Activated CD4-positive, alpha-beta T cell treated with anti-CD3 and anti-CD28 coated beads, Interleukin-2, amount 10 ng/mL, durations not matched to agents 7 days and 5 days (primary cell): ENCODE results near the gene F2RL1. TPM values are rescaled to one million over a fixed set of nuclear protein-coding genes. Genes with fewer than 3 reads are reported as not detected.
"Not testable (repeated sequence)": the region's sequence is repeated elsewhere in the genome, so short reads cannot be mapped to it uniquely, and the experiment has no call there.

Experiments
- CTCF ChIA-PET: fragments of 350-600 bp; sonication (Branson Sonifier 250); formaldehyde crosslinking; loops from one replicate; lab custom pipeline; 2021; ENCODE audit warnings: antibody characterized with exemption; lab: Charles Lee
- POLR2A ChIA-PET: fragments of 350-600 bp; sonication (Branson Sonifier 250); formaldehyde crosslinking; loops from one replicate; lab custom pipeline; 2021; ENCODE audit warnings: antibody characterized with exemption; lab: Charles Lee
- DNase-seq: peaks from one replicate; pipeline ENCODE4 v3.0.0-alpha.2; 2020
- H3K27ac Mint-ChIP-seq: one replicate; pipeline ENCODE4 v1.8.0; 2021; ENCODE audit warnings: mild to moderate bottlenecking, moderate library complexity, mixed read lengths
- H3K27me3 Mint-ChIP-seq: one replicate; pipeline ENCODE4 v1.8.0; 2021; ENCODE audit warnings: mixed read lengths
- H3K36me3 Mint-ChIP-seq: one replicate; pipeline ENCODE4 v1.8.0; 2021; ENCODE audit warnings: low read depth, mixed read lengths
- H3K4me1 Mint-ChIP-seq: one replicate; pipeline ENCODE4 v1.8.0; 2021; ENCODE audit warnings: mixed read lengths
- H3K4me3 Mint-ChIP-seq: one replicate; pipeline ENCODE4 v1.8.0; 2021; ENCODE audit warnings: mild to moderate bottlenecking, moderate library complexity, mixed read lengths
- H3K9me3 Mint-ChIP-seq: one replicate; pipeline ENCODE4 v1.8.0; 2021; ENCODE audit warnings: mixed read lengths
- total RNA-seq, 2 experiments: library from RNA; stranded (reverse); gene quantifications; one replicate each; pipeline ENCODE4 v1.2.3, GENCODE V29; 2021

F2RL1 gene, protein sequence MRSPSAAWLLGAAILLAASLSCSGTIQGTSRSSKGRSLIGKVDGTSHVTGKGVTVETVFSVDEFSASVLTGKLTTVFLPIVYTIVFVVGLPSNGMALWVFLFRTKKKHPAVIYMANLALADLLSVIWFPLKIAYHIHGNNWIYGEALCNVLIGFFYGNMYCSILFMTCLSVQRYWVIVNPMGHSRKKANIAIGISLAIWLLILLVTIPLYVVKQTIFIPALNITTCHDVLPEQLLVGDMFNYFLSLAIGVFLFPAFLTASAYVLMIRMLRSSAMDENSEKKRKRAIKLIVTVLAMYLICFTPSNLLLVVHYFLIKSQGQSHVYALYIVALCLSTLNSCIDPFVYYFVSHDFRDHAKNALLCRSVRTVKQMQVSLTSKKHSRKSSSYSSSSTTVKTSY
- total RNA-seq, result under 1 TPM; 0.27 to 0.89 TPM

DNA sequence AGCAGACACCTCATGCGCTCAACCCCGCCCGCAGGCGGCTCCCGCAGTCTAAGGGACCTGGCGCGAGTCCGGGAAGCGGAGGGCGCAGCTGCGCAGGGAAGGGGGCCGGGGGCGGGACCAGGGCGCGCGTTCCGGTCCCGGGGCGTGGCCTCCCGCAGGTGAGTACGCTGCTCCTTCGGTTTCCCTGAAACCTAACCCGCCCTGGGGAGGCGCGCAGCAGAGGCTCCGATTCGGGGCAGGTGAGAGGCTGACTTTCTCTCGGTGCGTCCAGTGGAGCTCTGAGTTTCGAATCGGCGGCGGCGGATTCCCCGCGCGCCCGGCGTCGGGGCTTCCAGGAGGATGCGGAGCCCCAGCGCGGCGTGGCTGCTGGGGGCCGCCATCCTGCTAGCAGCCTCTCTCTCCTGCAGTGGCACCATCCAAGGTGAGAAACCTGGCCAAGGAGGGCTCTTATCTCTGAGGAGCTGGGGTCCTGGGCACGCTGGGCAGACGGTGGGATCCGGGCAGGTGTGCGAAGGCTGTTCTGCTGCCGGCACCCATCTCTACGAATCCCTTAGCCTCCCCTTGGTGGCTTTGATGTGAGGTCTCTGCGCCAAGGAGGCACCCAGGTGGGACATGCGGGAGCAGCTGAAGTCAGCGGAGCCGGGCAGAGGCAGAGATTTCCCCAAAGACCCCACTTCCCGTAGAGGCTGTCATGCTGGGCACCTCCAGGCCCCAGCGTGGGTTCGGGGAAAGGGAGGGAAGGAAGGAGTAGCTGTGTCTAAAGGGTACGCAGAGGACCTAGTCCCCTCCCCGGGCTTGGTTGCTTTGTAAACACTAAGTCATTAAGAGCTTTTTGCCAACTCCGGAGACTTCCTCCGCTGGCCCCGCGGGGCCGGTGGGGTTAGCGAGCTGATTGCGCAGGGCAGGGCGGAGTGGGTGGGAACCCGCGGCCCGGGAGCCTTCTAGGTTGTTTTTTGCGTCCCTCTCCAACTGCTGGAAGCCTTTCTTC lies at the start of gene F2RL1:
TSS of gene F2RL1 (plus strand) at position 187 of the 988 bp plus-strand sequence. CDS start at position 340, 153 bp downstream.
- peak within 1 kb of the TSS; percentile 70 for H3K4me3 Mint-ChIP-seq
- CTCF ChIA-PET, result interaction anchor here (0.9 to 2.5 kb wide), 7 partner anchors 11 to 42 kb away, joined by 3 to 12 read pairs (median 5); no protein-coding TSS in a partner anchor
- no peaks in the 10 kb centered on the region for H3K9me3 Mint-ChIP-seq
- POLR2A ChIA-PET, result no interaction called here
- H3K4me1 Mint-ChIP-seq, result peaks cover 22% of the 10 kb centered on the region
- no peak within 1 kb of the TSS for H3K27ac Mint-ChIP-seq
- peak; percentile 39 for DNase-seq
- peaks cover 49% of the 10 kb centered on the region for H3K27me3 Mint-ChIP-seq
- no peaks in the 10 kb centered on the region for H3K36me3 Mint-ChIP-seq

DNA sequence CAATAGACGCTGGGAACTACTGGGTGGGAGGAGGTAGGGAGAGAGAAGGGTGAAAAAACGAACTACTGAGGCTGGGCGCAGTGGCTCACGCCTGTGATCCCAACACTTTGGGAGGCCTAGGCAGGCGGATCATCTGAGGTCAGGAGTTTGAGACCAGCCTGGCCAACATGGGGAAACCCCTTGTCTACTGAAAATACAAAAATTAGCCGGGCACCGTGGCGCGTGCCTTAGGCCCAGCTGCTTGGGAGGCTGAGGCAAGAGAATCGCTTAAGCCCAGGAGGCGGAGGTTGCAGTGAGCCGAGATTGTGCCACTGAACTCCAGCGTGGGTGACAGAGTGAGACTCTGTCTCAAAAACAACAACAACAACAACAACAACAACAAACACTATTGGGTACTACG lies 47.8 kb upstream of the F2RL1 start:
- POLR2A ChIA-PET, H3K4me3 Mint-ChIP-seq, H3K9me3 Mint-ChIP-seq, CTCF ChIA-PET, H3K4me1 Mint-ChIP-seq, DNase-seq, H3K27me3 Mint-ChIP-seq, H3K36me3 Mint-ChIP-seq, H3K27ac Mint-ChIP-seq: not testable (repeated sequence)

DNA sequence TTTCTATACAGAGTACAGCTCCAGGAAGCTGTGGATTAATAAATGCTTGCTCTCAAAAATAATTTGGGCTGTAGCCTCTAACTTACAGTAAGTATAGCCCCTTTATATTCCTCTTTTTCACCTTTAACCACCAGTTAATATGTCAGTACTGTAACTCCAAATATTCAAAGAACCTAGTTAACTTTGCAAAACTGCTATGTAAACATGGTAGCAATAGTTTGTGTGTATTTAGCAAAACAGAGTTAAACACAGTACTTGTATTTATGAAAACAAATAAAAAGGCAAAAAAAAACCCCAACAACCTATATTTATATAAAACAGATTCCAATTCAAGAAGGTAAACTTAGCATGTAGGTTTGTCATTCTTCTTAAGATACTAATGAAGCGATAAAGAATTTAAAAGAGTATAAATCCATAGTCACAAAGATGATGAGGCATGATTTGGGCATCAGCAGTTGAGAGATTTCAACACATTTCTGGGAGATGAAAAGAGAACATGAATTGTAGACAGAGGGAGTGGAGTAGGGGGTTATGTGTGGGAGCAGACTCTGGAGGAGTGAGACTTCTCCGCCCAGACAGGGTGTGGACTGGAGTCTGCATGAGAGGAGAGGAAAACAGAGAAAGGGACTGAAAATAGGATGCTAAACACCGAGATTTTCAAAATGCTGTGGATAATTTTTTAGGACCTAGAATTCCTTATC lies 47.0 kb upstream of the F2RL1 start:
- DNase-seq, result no peak
- Mint-ChIP-seq H3K27ac (no peak overlapping the region), H3K36me3 (no peaks in the 10 kb centered on the region), H3K27me3 (no peaks in the 10 kb centered on the region), H3K4me1 (peaks cover 3% of the 10 kb centered on the region), H3K9me3 (no peaks in the 10 kb centered on the region), H3K4me3 (no peak overlapping the region)
- ChIA-PET CTCF (no interaction called here), POLR2A (no interaction called here)

DNA sequence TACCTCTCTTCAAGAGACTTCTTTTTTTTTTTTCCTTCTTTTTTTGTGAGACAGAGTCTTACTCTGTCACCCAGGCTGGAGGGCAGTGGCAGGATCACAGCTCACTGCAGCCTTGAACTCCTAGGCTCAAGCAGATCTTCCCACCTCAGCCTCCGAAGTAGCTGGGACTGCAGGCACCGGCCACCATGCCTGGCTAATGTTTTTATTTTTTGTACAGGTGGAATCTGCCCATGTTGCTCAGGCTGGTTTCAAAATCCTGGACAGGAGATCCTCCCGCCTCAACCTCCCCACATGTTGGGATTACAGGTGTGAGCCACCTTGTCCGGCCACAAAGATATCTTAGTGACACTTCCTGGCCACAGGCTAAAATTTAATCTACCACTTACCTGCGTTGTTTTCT lies 42.9 kb upstream of the F2RL1 start:
- Mint-ChIP-seq H3K4me3 (no peak overlapping the region), H3K4me1 (peaks cover 6% of the 10 kb centered on the region), H3K27me3 (no peaks in the 10 kb centered on the region), H3K27ac (no peak overlapping the region), H3K36me3 (no peaks in the 10 kb centered on the region), H3K9me3 (no peaks in the 10 kb centered on the region)
- ChIA-PET POLR2A (no interaction called here), CTCF (interaction anchor here (0.7 to 2.7 kb wide), 2 partner anchors 9 to 36 kb away, joined by 3 to 18 read pairs; no protein-coding TSS in a partner anchor)
- DNase-seq, result no peak

DNA sequence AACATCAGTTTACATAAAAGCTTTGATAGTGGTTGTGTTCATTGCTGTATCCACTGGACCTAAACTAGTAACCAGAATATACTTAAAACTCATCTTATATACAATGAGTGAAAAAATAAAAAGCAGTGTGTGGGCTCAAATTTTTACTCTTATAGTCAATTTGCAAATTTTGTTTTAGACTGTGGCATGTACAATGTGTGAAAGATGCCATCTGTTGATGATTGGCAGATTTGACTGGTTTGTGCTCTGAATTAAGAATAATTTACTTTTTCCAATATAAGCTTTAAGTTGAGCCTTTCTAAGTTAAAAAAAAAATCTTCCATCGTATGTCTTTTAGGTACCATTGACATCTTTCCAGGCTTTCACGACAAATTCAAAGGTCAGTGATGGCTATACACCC lies 42.4 kb upstream of the F2RL1 start:
- H3K27me3 Mint-ChIP-seq, result no peaks in the 10 kb centered on the region
- CTCF ChIA-PET, result interaction anchor here (0.7 kb wide), 1 partner anchor 8 kb away, joined by 3 read pairs; no protein-coding TSS in a partner anchor
- no peak overlapping the region for H3K4me3 Mint-ChIP-seq
- DNase-seq, result no peak
- peaks cover 6% of the 10 kb centered on the region for H3K4me1 Mint-ChIP-seq
- no peaks in the 10 kb centered on the region for H3K9me3 Mint-ChIP-seq
- no peak overlapping the region for H3K27ac Mint-ChIP-seq
- no peaks in the 10 kb centered on the region for H3K36me3 Mint-ChIP-seq
- POLR2A ChIA-PET, result no interaction called here

DNA sequence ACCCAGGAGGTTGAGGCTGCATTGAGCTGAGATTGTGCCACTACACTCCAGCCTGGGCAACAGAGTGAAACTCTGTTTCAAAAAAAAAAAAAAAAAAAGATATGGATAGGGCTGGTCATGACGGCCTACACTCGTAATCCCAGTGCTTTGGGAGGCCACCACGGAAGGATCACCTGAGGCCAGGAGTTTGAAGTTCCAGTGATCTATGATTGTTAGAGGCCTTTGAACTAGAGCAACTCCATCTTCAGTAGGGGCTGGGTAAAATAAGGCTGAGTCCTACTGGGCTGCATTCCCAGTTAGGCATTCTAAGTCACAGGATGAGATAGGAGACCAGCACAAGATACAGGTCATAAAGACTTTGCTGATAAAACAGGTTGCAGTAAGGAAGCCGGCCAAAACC lies 38.2 kb upstream of the F2RL1 start:
- H3K27ac Mint-ChIP-seq, H3K27me3 Mint-ChIP-seq, H3K4me3 Mint-ChIP-seq, POLR2A ChIA-PET, H3K9me3 Mint-ChIP-seq, DNase-seq, H3K4me1 Mint-ChIP-seq, H3K36me3 Mint-ChIP-seq: not testable (repeated sequence)
- CTCF ChIA-PET, result interaction anchor here (1.0 to 1.3 kb wide), 3 partner anchors 10 to 139 kb away, joined by 3 to 5 read pairs (median 3); no protein-coding TSS in a partner anchor

DNA sequence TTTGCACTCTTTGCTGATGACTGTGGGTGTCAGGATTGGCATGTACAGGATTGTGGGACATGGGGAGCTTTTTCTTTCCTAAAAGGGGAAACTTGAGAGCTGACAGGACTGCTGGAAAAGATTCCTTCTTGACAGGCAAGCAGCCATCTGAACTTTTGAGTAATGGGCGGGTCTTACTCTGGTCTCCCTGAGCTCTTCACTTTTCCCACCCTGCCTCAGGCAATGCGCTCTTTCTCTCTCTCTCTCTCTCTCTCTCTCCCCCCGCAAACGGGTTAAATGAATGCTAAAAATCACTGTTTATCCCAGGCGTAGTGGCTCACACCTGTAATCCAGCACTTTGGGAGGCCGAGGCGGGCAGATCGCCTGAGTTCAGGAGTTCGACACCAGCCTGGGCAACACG lies 37.1 kb upstream of the F2RL1 start:
- no peaks in the 10 kb centered on the region for H3K9me3 Mint-ChIP-seq
- ChIA-PET POLR2A (no interaction called here), CTCF (interaction anchor here (0.6 to 1.0 kb wide), 3 partner anchors 33 to 427 kb away, joined by 3 read pairs; no protein-coding TSS in a partner anchor)

DNA sequence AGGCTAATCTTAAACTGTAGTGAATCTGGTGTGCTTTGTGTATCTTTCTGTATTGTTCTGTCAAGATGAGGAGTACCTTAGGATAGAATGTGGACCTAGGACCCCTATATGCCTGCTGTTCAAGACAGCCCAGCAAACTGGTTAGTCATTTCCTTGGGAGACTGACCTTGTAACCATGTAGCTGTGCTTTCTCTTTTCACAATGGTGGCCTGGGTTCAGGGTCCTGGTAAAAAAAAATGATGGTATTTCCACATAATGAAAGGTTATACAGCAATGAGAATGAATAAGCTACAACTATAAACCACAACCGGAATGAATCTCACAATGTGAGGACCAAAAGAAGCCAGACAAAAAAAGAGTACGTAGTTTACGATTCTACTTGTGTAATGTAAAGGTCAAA lies 36.4 kb upstream of the F2RL1 start:
- no peak for DNase-seq
- Mint-ChIP-seq H3K4me3 (no peak overlapping the region), H3K36me3 (no peaks in the 10 kb centered on the region), H3K27ac (no peak overlapping the region), H3K4me1 (peaks cover 3% of the 10 kb centered on the region), H3K27me3 (peaks cover 6% of the 10 kb centered on the region), H3K9me3 (no peaks in the 10 kb centered on the region)
- ChIA-PET CTCF (interaction anchor here (0.6 to 2.8 kb wide), 3 partner anchors 8 to 1359 kb away, joined by 3 to 10 read pairs (median 3); no protein-coding TSS in a partner anchor), POLR2A (no interaction called here)

More for the DNA sequence above, 37.1 kb upstream of the F2RL1 start:
- H3K4me1 Mint-ChIP-seq, result peaks cover 3% of the 10 kb centered on the region
- H3K27me3 Mint-ChIP-seq, result peaks cover 6% of the 10 kb centered on the region
- H3K4me3 Mint-ChIP-seq, result no peak overlapping the region
- no peaks in the 10 kb centered on the region for H3K36me3 Mint-ChIP-seq
- DNase-seq, result no peak
- H3K27ac Mint-ChIP-seq, result no peak overlapping the region

DNA sequence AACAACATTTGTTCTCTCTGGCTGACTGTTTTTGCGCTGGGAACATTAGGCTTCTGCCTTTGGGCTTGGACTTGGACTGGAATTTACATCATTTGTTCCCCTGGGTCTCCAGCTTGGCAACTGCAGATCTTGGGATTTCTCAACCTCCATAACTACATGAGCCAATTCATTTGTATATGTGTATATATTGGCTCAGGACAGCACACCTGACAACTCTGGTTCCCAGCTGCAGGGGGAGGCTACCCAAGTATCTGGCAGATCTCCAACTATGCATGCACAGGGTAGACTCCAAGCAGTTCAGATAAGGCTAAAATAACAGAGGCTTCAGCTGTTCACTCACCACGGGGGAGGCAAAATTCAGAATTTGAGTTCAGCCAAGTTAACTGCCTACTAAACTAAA lies 31.6 kb upstream of the F2RL1 start:
- ChIA-PET POLR2A (no interaction called here), CTCF (interaction anchor here (0.5 to 1.5 kb wide), 3 partner anchors 19 to 185 kb away, joined by 3 read pairs; no protein-coding TSS in a partner anchor)
- Mint-ChIP-seq H3K27me3 (peaks cover 6% of the 10 kb centered on the region), H3K4me1 (peaks cover 12% of the 10 kb centered on the region), H3K4me3 (no peak overlapping the region), H3K27ac (no peak overlapping the region), H3K36me3 (no peaks in the 10 kb centered on the region), H3K9me3 (no peaks in the 10 kb centered on the region)
- no peak for DNase-seq

DNA sequence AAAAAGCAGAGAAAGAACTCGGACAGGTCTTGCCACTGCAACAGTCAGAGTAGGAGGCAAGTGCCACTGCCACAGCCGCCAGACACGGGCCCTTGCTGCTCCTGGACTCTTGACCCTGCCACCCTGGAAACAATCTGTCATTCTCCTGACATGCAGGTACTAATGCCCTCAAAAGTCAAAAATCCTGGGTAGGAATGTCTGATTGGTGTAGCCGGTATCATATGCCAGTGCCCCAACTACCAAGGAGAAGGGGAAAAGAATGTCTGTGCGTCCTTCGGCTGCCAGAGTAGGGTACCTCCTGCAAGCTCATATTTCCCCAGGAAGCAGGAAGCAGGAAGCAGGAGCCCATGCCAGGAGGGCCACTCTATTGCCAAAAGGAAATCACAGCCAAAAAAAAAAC lies 30.5 kb upstream of the F2RL1 start:
- no peak for DNase-seq
- CTCF ChIA-PET, result interaction anchor here (0.8 kb wide), 1 partner anchor 48 kb away, joined by 4 read pairs; no protein-coding TSS in a partner anchor

DNA sequence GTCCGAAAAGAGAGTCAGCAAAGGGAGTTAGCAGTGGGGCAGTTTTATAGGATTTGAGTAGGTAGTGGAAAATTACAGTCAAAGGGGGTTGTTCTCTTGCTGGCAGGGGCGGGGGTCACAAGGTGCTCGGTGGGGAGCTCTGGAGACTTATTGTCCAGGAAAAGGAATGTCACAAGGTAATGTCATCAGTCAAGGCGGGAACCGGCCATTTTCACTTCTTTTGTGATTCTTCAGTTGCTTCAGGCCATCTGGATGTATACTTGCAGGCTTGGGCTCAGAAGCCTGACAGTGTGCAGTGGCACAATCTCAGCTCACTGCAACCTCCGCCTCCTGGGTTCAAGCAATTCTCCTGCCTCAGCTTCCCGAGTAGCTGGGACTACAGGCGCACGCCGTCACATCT lies 29.6 kb upstream of the F2RL1 start:
- DNase-seq, H3K9me3 Mint-ChIP-seq, H3K27me3 Mint-ChIP-seq, POLR2A ChIA-PET, H3K4me3 Mint-ChIP-seq, H3K36me3 Mint-ChIP-seq, H3K27ac Mint-ChIP-seq: not testable (repeated sequence)
- CTCF ChIA-PET, result interaction anchor here (1.5 kb wide), 1 partner anchor 48 kb away, joined by 3 read pairs; no protein-coding TSS in a partner anchor
- peaks cover 12% of the 10 kb centered on the region for H3K4me1 Mint-ChIP-seq

More for the DNA sequence above, 30.5 kb upstream of the F2RL1 start:
- POLR2A ChIA-PET, result no interaction called here
- H3K4me3 Mint-ChIP-seq, result no peak overlapping the region
- peaks cover 6% of the 10 kb centered on the region for H3K27me3 Mint-ChIP-seq
- no peaks in the 10 kb centered on the region for H3K9me3 Mint-ChIP-seq
- no peaks in the 10 kb centered on the region for H3K36me3 Mint-ChIP-seq
- peaks cover 12% of the 10 kb centered on the region for H3K4me1 Mint-ChIP-seq
- H3K27ac Mint-ChIP-seq, result no peak overlapping the region
